Activated B cell treated with CpG ODN at 0.5 μM for 24 hours (primary cell): Measurements from ENCODE around the gene IGF1R. TPM values are rescaled to one million over a fixed set of nuclear protein-coding genes. Genes with fewer than 3 reads are reported as not detected.

ENCODE experiments used
- ATAC-seq: fragments of 200-7000 bp; cut with Tn5 transposase; one replicate; pipeline ENCODE4 v1.10.0; 2021; ENCODE audit warnings: low read depth, mild to moderate bottlenecking, moderate library complexity
- CTCF ChIA-PET: fragments of 350-600 bp; sonication (Branson Sonifier 250); formaldehyde crosslinking; loops from one replicate; lab custom pipeline; 2021; ENCODE audit warnings: antibody characterized with exemption; lab: Charles Lee
- POLR2A ChIA-PET: fragments of 350-600 bp; sonication (Branson Sonifier 250); formaldehyde crosslinking; loops from one replicate; lab custom pipeline; 2021; ENCODE audit warnings: antibody characterized with exemption; lab: Charles Lee
- DNase-seq: peaks from one replicate; pipeline ENCODE4 v3.0.0; 2022
- H3K27ac Mint-ChIP-seq: one replicate; pipeline ENCODE4 v1.8.0; 2020; ENCODE audit warnings: mixed read lengths
- H3K27me3 Mint-ChIP-seq: one replicate; pipeline ENCODE4 v1.8.0; 2021; ENCODE audit warnings: mixed read lengths
- H3K36me3 Mint-ChIP-seq: one replicate; pipeline ENCODE4 v1.8.0; 2021; ENCODE audit warnings: low read depth, mixed read lengths
- H3K4me1 Mint-ChIP-seq: one replicate; pipeline ENCODE4 v1.8.0; 2021; ENCODE audit warnings: mixed read lengths
- H3K4me3 Mint-ChIP-seq: one replicate; pipeline ENCODE4 v1.8.0; 2020; ENCODE audit warnings: mild to moderate bottlenecking, mixed read lengths
- H3K9me3 Mint-ChIP-seq: one replicate; pipeline ENCODE4 v1.8.0; 2020; ENCODE audit warnings: mixed read lengths
- intact Hi-C: fragments of 100-400 bp; cut with micrococcal nuclease; formaldehyde crosslinking; loops from one replicate; pipeline ENCODE4 v1.15.1; 2024
- total RNA-seq: library from RNA; stranded (reverse); gene quantifications from 2 replicates; pipeline ENCODE4 v1.2.3, GENCODE V29; 2022
- TF ChIP-seq, protein P1 (sequence below): fragments of 200-600 bp; IDR thresholded peaks from one replicate; pipeline ENCODE4 v1.8.0; 2022; ENCODE audit warnings: antibody characterized with exemption, mild to moderate bottlenecking

The IGF1R gene
- total RNA-seq, 1 donor from 2014 or later, result 6.7 TPM

DNA sequence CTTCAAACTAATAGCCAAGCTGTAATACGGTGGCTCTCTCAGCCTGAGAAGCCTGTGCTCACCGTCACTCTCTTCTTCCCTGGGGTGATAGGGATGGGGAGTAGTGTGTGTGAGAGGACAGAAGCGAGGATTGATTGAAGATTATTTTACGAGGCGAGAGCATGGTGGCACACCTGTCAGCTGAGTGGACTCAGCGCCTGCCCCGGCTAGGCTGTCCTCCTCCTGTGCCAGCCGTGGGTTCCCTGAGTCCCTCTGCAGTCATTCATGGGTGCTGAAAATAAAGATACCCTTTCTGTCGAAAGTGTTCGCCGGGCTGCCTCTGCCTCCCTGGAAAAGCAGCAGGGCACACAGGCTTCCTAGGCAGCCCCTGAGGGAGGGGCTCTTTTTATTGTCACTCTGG, 235.1 kb downstream of the IGF1R start:
- H3K36me3 Mint-ChIP-seq, result no peaks in the 10 kb centered on the region
- H3K4me3 Mint-ChIP-seq, result no peak overlapping the region
- peaks cover 2% of the 10 kb centered on the region for H3K27me3 Mint-ChIP-seq
- POLR2A ChIA-PET, result no interaction called here
- intact Hi-C loops, result loop anchor here (5.0 kb wide), 1 partner anchor 329 kb away; no protein-coding TSS in a partner anchor
- H3K9me3 Mint-ChIP-seq, result no peaks in the 10 kb centered on the region
- peaks cover 8% of the 10 kb centered on the region for H3K4me1 Mint-ChIP-seq
- ATAC-seq, result no peak
- TF ChIP-seq, protein P1, sequence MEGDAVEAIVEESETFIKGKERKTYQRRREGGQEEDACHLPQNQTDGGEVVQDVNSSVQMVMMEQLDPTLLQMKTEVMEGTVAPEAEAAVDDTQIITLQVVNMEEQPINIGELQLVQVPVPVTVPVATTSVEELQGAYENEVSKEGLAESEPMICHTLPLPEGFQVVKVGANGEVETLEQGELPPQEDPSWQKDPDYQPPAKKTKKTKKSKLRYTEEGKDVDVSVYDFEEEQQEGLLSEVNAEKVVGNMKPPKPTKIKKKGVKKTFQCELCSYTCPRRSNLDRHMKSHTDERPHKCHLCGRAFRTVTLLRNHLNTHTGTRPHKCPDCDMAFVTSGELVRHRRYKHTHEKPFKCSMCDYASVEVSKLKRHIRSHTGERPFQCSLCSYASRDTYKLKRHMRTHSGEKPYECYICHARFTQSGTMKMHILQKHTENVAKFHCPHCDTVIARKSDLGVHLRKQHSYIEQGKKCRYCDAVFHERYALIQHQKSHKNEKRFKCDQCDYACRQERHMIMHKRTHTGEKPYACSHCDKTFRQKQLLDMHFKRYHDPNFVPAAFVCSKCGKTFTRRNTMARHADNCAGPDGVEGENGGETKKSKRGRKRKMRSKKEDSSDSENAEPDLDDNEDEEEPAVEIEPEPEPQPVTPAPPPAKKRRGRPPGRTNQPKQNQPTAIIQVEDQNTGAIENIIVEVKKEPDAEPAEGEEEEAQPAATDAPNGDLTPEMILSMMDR, result no peak
- CTCF ChIA-PET, result interaction anchor here (3.9 kb wide), 1 partner anchor 104 kb away, joined by 45 read pairs; no protein-coding TSS in a partner anchor
- DNase-seq, result no peak
- H3K27ac Mint-ChIP-seq, result no peak overlapping the region

- intact Hi-C loops, result loop anchor here (5.0 kb wide), 1 partner anchor 327 kb away; no protein-coding TSS in a partner anchor
- ATAC-seq (no peak), DNase-seq (no peak)
- Mint-ChIP-seq H3K36me3 (no peaks in the 10 kb centered on the region), H3K4me1 (peaks cover 6% of the 10 kb centered on the region), H3K27me3 (peaks cover 2% of the 10 kb centered on the region), H3K4me3 (no peak overlapping the region), H3K9me3 (no peaks in the 10 kb centered on the region), H3K27ac (no peak overlapping the region)
- ChIA-PET CTCF (no interaction called here), POLR2A (no interaction called here)
- TF ChIP-seq, protein P1, result no peak
Measured at GRCh38 chr15:98884894-98885293, 236.6 kb downstream of the IGF1R start.

GRCh38 chr15:98887976-98888375, 239.6 kb downstream of the IGF1R start:
- Mint-ChIP-seq H3K27me3 (peaks cover 2% of the 10 kb centered on the region), H3K4me3 (no peak overlapping the region), H3K27ac (no peak overlapping the region), H3K9me3 (no peaks in the 10 kb centered on the region), H3K36me3 (no peaks in the 10 kb centered on the region), H3K4me1 (no peaks in the 10 kb centered on the region)
- TF ChIP-seq, protein P1, result no peak
- no peak for DNase-seq
- ChIA-PET POLR2A (no interaction called here), CTCF (no interaction called here)
- no peak for ATAC-seq
- intact Hi-C loops, result no loop called here

- Mint-ChIP-seq H3K4me1 (no peaks in the 10 kb centered on the region), H3K27ac (no peak overlapping the region), H3K9me3 (no peaks in the 10 kb centered on the region), H3K4me3 (no peak overlapping the region), H3K27me3 (peaks cover 2% of the 10 kb centered on the region), H3K36me3 (peaks cover 2% of the 10 kb centered on the region)
- intact Hi-C loops, result no loop called here
- ChIA-PET CTCF (no interaction called here), POLR2A (no interaction called here)
- ATAC-seq (no peak), DNase-seq (no peak)
- TF ChIP-seq, protein P1, result no peak
Measured at GRCh38 chr15:98888820-98889479, 240.6 kb downstream of the IGF1R start.

DNA sequence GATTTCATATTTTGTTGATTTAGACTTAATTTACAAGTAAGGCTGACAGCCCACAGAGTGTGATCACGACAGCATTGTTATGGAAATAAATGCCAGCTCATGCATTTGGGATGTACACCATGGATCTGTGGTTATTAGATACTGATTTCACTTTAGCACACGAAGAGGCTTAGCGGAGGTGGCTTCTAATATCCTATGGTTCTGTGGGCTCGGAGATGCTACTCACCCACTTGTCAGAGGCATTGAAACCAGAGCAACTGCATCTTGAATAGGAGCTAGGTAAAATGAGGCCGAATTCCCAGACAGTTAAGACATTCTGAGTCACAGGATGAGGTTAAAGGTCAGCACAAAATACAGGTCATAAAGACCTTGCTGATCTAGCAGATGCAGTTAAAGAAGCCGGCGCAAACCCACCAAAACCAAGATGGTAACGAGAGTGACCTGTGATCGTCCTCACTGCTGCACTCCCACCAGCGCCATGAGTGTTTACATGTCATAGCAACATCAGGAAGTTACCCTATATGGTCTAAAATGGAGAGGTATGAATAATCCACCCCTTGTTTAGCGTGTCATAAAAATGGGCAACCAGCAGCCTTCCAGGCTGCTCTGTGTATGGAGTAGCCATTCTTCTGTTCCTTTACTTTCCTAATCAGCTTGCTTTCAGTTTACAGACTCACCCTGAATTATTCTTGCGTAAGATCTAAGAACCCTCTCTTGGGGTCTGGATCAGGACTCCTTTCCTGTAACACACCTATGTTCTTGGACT, 241.8 kb downstream of the IGF1R start:
- Mint-ChIP-seq H3K4me1 (no peaks in the 10 kb centered on the region), H3K27me3 (peaks cover 2% of the 10 kb centered on the region), H3K27ac (no peak overlapping the region), H3K36me3 (peaks cover 2% of the 10 kb centered on the region), H3K4me3 (no peak overlapping the region), H3K9me3 (no peaks in the 10 kb centered on the region)
- ATAC-seq, result no peak
- ChIA-PET POLR2A (no interaction called here), CTCF (no interaction called here)
- no peak for DNase-seq
- TF ChIP-seq, protein P1, result no peak
- intact Hi-C loops, result no loop called here
